Smooth muscle cell (in vitro differentiated cells): ENCODE results near the gene ANKRD42. TPM values are rescaled to one million over a fixed set of nuclear protein-coding genes. Genes with fewer than 3 reads are reported as not detected.

Source experiments
- DNase-seq: peaks from one replicate; lab custom pipeline; 2025; ENCODE audit not compliant: unreplicated experiment; lab: John Stamatoyannopoulos, UW
- H2AFZ ChIP-seq: fragments of 200-600 bp; sonication (generic); 2 replicates; pipeline ENCODE4 v1.6.0; 2016; ENCODE audit warnings: antibody characterized with exemption, low read depth, mild to moderate bottlenecking
- H3F3A ChIP-seq: fragments of 200-600 bp; sonication (generic); 2 replicates; pipeline ENCODE4 v1.6.0; 2017; ENCODE audit warnings: antibody characterized with exemption, low read depth
- H3K27ac ChIP-seq: fragments of 200-600 bp; sonication (generic); 2 replicates; pipeline ENCODE4 v1.5.1; 2016; ENCODE audit warnings: low read depth, mild to moderate bottlenecking
- H3K27me3 ChIP-seq: fragments of 200-600 bp; sonication (generic); 2 replicates; pipeline ENCODE4 v1.6.1; 2016; ENCODE audit warnings: low read depth, mild to moderate bottlenecking
- H3K36me3 ChIP-seq: fragments of 200-600 bp; sonication (generic); 2 replicates; pipeline ENCODE4 v1.5.1; 2016; ENCODE audit warnings: low read depth
- H3K4me1 ChIP-seq: fragments of 200-600 bp; sonication (generic); 2 replicates; pipeline ENCODE4 v1.5.1; 2016; ENCODE audit warnings: low read depth
- H3K4me2 ChIP-seq: fragments of 200-600 bp; sonication (generic); 2 replicates; pipeline ENCODE4 v1.6.0; 2016; ENCODE audit warnings: mild to moderate bottlenecking
- H3K4me3 ChIP-seq: fragments of 200-600 bp; sonication (generic); 2 replicates; pipeline ENCODE4 v1.5.1; 2016; ENCODE audit warnings: mild to moderate bottlenecking
- H3K79me2 ChIP-seq: fragments of 200-600 bp; sonication (generic); 2 replicates; pipeline ENCODE4 v1.6.0; 2016; ENCODE audit warnings: low read depth, mild to moderate bottlenecking
- H3K9ac ChIP-seq: fragments of 200-600 bp; sonication (generic); 2 replicates; pipeline ENCODE4 v1.6.0; 2016; ENCODE audit warnings: low read depth
- H3K9me3 ChIP-seq: fragments of 200-600 bp; sonication (generic); replicated peaks from 2 replicates; pipeline ENCODE4 v1.5.1; 2016; ENCODE audit warnings: low read depth
- H4K20me1 ChIP-seq: fragments of 200-600 bp; sonication (generic); 2 replicates; pipeline ENCODE4 v1.6.0; 2016; ENCODE audit warnings: low read depth
- CTCF ChIP-seq: fragments of 200-600 bp; sonication (generic); IDR thresholded peaks from 2 replicates; pipeline ENCODE4 v1.5.1; 2017; ENCODE audit warnings: borderline replicate concordance, mild to moderate bottlenecking, antibody characterized with exemption; ENCODE audit not compliant: insufficient read depth, poor library complexity, severe bottlenecking
- WGBS: methylation state at CpG from one replicate; pipeline ENCODE4 v1.1.7; 2016; ENCODE audit warnings: low lambda C conversion rate; 5-methylcytosine and 5-hydroxymethylcytosine counted together
- polyA plus RNA-seq: library from polyadenylated mRNA; unstranded; fragments of >200 nt; fragmentation: Nextera tagmentation; extraction: Ambion mirVana; gene quantifications from 2 replicates; pipeline ENCODE4 v1.2.1, GENCODE V29; 2016
- total RNA-seq: library from RNA; depleted of rRNA; stranded (reverse); fragments of >200 nt; gene quantifications from 2 replicates; pipeline ENCODE4 v1.2.3, GENCODE V29; 2014

The ANKRD42 gene
- total and polyA plus RNA-seq, 2 experiments from 2014 or later: 16.2 to 16.4 TPM

- peak; percentile 97 for DNase-seq
- H3K9ac ChIP-seq: peak overlapping the region; percentile 71
- H3K36me3 ChIP-seq: no peaks in the 10 kb centered on the region
- peak overlapping the region; percentile 83 for H3K4me2 ChIP-seq
- H2AFZ ChIP-seq: peak overlapping the region; percentile 80
- peak overlapping the region; percentile 65 for H3K4me3 ChIP-seq
- no peaks in the 10 kb centered on the region for H3K9me3 ChIP-seq
- peaks cover 3% of the 10 kb centered on the region for H3F3A ChIP-seq
- H3K27me3 ChIP-seq: no peaks in the 10 kb centered on the region
- peaks cover 43% of the 10 kb centered on the region for H4K20me1 ChIP-seq
- H3K4me1 ChIP-seq: peaks cover 24% of the 10 kb centered on the region
- WGBS: 2% methylated on average over 33 of the region's 35 CpGs
- peak overlapping the region; percentile 81 for H3K27ac ChIP-seq
- no peak for TF ChIP-seq CTCF
- H3K79me2 ChIP-seq: peaks cover 43% of the 10 kb centered on the region
Measured at GRCh38 chr11:83156144-83156995, 37.1 kb upstream of the ANKRD42 start.

- H3K4me2 ChIP-seq: peak within 1 kb of the TSS; percentile 100
- H2AFZ ChIP-seq: peak within 1 kb of the TSS; percentile 80
- peaks cover 51% of the 10 kb centered on the region for H4K20me1 ChIP-seq
- H3K27me3 ChIP-seq: no peaks in the 10 kb centered on the region
- H3K79me2 ChIP-seq: peaks cover 51% of the 10 kb centered on the region
- peaks cover 25% of the 10 kb centered on the region for H3K4me1 ChIP-seq
- peak within 1 kb of the TSS; percentile 97 for H3K9ac ChIP-seq
- H3F3A ChIP-seq: peaks cover 3% of the 10 kb centered on the region
- peak within 1 kb of the TSS; percentile 98 for H3K4me3 ChIP-seq
- peak; percentile 97 for DNase-seq
- H3K9me3 ChIP-seq: no peaks in the 10 kb centered on the region
- no peaks in the 10 kb centered on the region for H3K36me3 ChIP-seq
- TF ChIP-seq CTCF: no peak
- WGBS: under 1% methylated on average over 54 of the region's 55 CpGs
- H3K27ac ChIP-seq: peak within 1 kb of the TSS; percentile 98
Measured at GRCh38 chr11:83156996-83157593, 36.4 kb upstream of the ANKRD42 start, which contains the start of gene PCF11. Gene PCF11 (plus strand): TSS chr11:83157131. CDS start chr11:83157440, 309 bp downstream.

GRCh38 chr11:83157594-83158356, 35.7 kb upstream of the ANKRD42 start:
- Histone ChIP-seq H3K36me3 (no peaks in the 10 kb centered on the region), H3K27me3 (no peaks in the 10 kb centered on the region), H2AFZ (no peak overlapping the region), H3K4me3 (peak overlapping the region; percentile 98), H3F3A (peaks cover 3% of the 10 kb centered on the region), H3K9ac (peak overlapping the region; percentile 97), H3K4me2 (peak overlapping the region; percentile 100), H3K9me3 (no peaks in the 10 kb centered on the region), H4K20me1 (peaks cover 58% of the 10 kb centered on the region), H3K27ac (peak overlapping the region; percentile 98), H3K4me1 (peaks cover 25% of the 10 kb centered on the region), H3K79me2 (peaks cover 57% of the 10 kb centered on the region)
- DNase-seq: no peak
- no peak for TF ChIP-seq CTCF
- under 1% methylated on average over 18 of the region's 18 CpGs for WGBS
